GM18526 (cell line): Measurements from ENCODE around the gene LINC01488.

Experiments
- POLR2A ChIP-seq: IDR thresholded peaks from 3 replicates; pipeline ENCODE4 v1.6.1; 2011; ENCODE audit not compliant: insufficient read length; ENCODE audit errors: extremely low read depth

Gene LINC01488

DNA sequence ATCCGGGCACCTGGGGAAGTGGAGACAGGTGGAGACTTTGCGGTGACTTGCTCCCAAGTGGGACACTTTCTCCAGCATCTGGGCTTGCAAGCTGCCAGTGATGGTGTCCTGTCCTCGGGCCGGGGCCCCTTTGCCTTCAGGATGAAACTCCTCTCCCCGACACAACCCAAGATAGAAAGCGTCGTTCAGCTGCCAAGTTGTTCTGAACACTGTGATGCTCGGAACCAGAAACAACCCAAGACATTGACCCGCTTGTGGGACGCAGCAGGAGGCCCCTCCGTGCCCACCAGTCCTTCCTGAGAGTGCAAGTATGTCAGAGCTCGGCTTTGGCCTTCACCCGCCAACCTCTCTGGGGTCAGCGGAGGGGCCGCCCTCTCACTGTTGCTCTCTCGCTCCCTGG is 31.3 kb downstream of the LINC01488 start:
- TF ChIP-seq POLR2A: no peak

DNA sequence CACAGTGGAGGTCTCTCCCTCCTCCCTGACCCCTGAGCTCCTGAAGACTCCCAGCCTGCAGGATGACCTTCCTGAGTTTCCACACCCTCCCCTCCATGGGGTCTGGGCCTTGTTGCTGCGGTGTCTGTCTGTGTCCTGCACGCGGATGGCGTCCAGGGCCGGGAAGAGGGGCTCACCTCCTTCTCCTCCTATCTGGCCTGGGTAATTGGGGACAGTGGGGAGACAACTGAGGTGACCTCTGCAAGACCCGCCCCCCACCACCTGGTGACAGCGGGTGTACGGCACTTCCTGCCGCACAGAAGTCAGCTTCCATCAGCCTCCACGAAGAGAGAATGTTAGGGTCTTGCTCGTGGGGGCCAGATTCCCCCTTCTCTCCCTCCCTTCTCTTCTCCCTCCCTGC is 31.7 kb downstream of the LINC01488 start:
- no peak for TF ChIP-seq POLR2A

DNA sequence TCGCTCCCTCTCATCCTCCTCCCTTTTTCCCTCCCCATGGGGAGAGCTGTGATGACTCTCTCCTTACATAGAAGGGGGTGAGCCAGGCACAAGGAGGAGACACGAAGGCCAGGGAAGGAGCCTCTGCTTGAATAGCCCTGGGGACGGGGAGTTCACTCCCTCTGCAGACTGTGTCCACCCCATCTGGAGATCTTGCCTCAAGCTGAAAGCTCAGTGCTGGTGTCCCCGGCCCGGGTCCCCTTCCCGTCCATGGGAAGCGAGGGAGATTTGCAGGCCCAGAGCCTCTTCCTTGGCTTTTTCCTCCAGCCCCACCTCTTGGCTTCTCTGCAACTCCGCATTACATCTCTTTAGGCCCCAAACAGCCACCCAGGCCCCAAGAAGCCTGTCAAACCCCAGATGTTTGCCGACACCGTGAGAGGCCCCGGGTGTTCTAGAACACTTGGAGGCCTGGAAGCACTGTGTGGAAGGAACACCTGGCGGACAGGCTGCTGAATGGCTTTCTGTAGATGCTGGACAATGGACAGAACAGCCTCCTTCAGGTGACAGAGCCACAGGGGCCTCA is 32.3 kb downstream of the LINC01488 start:
- TF ChIP-seq POLR2A: no peak

DNA sequence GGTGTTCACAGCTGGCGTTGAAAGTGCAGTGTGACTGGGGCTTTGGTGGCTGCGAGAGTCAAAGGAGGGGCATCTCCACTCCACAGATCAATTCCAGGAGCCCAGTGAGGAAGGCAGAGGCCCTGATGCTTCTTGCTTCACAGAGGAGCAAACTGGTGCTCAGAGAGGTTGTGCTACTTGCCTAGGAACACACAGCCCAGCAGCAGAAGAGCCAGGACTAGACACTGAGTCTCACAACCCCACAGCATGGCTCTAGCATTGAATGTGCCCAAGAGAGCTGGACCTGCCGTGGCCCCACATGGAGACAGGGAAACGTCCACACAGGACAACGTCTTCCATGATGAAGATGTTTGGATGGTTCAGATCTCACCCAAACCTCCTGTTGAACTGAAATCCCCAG is 33.3 kb downstream of the LINC01488 start:
- no peak for TF ChIP-seq POLR2A

DNA sequence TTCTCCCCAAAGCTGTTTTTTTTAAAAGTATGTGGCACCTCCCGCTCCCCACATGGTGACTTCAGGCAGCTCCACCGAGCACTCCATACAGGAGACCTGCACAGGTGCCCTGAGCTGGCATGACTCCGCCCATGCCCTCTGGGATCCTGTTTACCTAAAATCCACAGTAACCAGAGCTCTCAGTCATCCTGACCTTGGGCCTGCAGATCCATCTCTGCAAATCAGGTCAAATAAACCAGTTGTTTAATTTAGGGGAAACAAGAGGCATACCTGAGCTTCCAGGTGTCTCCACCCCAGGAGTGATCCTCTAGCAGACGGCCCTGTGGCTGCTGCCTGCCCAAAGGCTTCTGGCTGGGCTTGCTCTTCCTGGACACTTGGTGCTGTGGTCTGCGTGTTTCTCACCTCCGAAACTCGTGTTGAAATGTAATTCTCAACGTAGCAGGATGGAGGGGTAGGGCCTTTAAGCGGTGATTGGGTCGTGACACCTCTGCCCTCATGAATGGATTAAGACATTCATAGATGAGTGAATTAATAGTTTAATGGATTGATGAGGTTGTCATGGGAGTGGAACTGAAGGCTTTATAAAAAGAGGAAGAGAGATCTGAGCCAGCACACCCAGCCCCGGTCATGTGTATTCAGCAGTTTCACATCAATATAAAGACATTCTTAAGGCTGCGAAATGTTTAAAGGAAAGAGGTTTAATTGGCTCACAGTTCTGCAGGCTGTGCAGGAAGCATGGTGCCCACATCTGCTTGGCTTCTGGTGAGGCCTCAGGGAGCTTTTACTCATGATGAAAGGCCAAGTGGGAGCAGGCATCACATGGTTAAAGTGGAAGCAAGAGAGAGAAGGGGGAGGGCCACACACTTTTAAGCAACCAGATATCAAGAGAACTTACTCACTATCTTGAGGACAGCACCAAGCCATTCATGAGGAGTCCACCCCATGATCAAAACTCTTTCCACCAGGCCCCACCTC is 34.1 kb downstream of the LINC01488 start:
- no peak for TF ChIP-seq POLR2A

DNA sequence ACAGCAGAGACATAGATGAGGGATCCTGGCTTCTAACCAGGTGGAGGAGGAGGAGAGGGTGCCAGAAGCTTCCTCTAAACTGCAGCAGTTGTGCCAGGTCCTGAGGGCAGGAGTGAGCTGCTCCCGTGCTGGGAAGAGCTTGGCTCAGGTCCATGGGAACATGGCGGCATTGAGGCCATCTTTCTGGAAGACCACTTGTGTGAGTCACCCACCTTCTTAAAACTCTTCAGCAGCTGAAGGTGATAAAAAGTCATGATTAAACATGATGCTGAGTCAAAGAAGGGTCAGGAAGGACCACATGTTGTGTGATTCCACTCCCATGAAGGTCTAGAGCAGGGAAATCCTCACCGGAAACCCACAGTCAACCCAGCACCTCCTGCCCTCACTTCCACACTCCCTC is 35.1 kb downstream of the LINC01488 start:
- TF ChIP-seq POLR2A: no peak

DNA sequence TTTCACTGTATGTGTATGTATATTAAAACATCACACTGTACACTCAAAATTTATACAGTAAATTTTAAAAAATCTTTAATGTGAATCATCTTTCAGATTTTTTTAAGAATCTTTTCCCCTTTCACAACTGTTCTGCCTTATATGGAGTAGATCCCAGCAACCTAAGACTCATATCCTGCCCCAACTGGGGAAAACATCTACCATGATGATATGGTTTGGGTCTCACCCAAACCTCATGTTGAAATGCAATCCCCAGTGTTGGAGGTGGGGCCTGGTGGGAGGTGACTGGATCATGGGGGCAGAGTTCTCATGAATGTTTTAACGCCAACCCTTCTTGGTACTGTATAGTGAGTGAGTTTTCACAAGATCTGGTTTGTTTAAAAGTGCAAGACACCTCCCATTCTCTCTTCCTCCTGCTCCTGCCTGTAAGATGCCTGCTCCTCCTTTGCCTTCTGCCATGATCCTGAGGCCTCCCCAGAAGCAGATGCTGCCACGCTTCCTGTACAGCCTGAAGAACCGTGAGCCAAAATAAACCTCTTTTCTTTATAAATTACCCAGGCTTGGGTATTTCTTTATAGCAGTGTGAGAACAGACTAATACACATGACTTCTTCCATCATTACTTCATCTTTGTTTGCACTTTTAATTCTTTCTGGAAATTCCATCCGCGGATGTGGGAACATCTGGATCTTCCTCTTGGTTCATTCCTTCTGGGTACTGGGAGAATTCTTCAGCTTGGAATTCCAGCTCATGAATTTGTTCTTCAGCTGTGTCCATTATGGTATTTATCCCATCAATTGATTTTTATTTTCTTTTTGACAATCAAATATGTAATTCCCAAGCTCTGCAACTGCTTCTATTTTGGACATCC is 36.9 kb downstream of the LINC01488 start:
- TF ChIP-seq POLR2A: no peak

DNA sequence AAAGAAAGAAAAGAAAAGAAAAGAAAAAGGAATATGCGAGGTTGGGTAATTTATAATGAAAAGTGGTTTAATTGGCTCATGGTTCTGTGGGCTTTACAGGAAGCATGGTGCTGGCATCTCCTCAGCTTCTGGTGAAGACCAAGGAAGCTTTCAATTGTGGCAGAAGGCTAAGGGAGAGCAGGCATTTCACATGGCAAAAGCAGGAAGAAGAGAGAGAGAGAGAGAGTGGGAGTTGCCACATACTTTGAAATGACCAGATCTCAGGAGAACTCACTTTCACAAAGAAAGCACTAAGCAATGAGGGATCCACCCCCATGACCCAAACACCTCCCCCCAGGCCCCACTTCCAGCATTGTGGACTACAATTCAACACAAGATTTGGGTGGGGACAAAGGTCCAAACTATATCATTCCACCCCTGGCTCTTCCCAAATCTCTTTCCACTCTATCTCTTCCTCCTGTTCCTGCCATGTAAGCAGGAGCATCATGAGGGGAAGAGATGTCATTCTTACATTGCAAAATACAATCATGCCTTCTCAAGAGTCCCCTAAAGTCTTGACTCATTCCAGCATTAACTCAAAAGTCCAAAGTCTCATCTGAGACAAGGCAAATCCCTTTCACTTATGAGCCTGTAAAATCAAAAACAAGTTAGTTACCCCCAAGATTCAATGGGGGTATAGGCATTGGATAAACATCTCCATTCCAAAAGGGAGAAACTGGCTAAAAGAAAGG is 38.9 kb downstream of the LINC01488 start:
- no peak for TF ChIP-seq POLR2A

DNA sequence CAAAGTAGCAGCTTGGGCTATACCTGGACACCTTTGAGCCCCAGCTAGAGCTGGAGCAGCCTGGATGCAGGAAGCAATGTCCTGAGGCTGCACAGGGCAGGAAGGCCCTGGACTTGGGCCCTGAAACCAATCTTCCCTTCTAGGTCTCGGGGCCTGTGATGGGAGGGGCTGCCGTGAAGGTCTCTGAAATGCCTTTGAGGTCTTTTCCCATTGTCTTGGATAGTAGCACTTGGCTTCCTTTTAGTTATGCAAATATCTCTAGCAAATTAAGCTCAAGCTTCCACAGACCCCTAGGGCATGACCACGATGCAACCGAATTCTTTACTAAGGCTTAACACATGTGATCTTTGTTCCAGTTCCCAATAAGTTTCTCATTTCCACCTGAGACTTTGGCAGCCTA is 40.0 kb downstream of the LINC01488 start:
- TF ChIP-seq POLR2A: no peak

DNA sequence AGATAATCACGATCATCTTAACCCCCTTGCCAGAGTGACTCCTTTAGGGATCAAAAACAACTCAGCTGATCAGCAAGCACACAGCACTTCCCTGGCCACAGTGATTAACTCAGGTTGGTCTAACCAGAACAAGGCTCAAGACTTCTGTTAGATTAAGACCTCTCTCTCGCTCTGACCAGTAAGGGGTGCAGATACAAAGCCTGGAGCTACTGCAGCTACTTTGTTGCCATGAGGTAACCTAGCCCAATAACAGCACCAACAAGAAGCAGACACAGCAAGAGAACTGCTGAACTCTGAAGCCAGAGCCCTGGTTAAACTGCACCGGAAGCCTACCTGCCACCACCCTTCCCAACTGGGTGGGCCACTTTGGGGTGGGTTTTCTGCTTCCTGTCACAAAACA is 42.0 kb downstream of the LINC01488 start:
- TF ChIP-seq POLR2A: no peak

DNA sequence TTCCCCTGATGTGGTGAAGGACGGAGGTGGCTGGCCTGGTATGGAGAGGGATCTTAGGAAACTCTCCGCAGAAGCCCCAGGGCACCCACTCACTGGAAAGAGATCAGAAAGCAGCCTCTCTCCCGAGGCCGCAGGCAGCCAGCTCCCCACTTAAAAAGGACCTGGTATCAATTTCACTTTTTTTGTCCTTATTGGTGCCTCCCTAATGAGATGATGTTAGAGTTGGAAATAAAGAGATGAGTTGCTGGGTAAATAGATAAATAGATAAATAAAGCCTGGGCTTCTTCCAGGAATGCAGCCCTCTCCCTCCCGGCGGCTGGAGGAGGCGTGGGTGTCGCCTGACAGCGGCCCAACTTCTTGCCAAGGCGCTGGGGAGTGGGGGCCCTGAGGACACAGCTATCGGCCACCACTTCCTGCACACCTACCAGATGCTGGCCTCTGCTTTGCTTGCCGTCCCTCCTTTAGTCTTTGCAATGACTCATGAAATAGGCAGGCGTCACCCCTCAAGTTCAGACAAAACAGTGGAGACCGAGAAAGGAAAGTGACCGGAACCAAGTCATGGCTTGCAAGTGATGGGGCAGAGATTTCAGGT is 42.9 kb downstream of the LINC01488 start:
- TF ChIP-seq POLR2A: no peak

DNA sequence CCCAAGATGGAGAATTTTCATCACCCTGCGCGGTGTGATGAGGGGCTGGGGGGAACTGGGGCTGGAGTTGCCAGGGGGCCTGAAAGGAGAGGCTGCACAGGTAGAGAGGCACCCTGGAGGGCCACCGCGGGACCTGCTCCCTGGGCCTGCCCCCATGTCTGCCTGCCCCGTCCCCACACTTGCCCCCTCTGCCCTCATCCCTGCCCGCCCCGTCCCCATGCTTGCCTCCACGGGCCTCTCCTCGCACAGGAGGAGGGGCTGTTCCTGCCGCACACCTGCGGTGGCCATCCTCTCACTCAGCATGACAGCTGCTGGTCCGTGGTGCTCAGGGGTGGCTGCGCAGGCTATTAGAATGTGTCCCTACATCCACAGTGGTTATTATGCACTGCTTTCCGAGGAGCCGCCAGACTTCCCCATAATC is 43.5 kb downstream of the LINC01488 start:
- TF ChIP-seq POLR2A: no peak

DNA sequence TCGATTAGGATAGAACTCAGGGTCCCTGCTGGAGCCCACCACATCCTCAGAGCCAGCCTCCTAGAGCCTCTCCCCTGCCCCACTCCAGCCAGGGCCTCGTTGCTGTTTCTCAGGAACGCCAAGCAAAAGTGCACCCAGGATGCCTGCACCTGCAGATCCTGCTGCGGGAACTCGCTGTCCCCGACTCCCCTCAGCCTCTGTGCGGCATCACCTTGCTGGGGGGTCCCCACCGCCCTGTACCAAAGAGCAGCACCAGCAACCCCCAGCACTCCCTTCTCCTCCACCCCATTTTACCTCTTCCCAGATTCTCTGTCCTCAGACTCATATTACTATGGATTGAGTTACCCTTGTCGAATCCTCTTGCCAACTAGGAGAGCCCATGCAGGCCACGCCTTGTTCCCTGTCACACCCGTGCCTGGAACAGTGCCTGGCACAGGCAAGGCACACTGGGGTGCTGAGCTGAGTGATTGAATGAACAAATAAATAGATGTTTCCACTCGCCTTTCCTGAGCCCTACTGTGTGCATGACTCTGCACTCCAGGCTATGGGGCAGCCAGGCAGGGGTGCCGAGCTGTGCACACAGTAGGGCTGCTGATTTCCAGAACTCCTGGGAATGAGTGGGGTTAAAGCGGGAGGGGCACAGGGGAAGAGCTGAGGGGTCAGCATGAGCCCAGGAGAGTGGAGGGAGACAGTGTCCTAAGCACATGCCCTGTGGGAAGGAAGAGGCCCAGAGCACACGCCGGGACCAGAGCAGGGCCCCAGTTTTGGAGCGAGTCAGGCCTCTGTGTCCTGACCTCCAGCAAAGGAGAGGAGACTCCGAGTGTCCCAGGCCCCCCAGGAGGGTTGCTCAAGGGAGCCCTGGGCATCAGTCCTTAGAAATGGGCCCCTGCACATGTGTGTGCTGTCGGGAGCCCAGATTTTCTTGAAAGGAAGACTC is 44.3 kb downstream of the LINC01488 start:
- no peak for TF ChIP-seq POLR2A

DNA sequence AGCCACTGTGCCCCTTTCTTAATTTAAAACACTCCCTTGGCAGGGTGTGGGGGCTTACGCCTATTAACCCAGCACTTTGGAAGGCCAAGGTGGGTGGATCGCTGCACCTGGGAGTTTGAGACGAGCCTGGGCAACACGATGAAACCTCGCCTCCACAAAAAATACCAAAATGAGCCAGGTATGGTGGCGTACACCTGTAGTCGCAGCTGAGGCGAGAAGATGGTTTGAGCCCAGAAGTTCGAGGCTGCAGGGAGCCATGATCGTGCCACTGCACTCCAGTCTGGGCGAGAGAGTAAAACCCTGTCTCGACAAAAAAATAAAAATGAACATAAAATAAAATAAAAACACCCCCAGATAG is 45.0 kb downstream of the LINC01488 start:
- no peak for TF ChIP-seq POLR2A
